CD4-positive, alpha-beta memory T cell (primary cell): Measurements from ENCODE around the gene TUBA3D. TPM values are rescaled to one million over a fixed set of nuclear protein-coding genes. Genes with fewer than 3 reads are reported as not detected.
"Not testable (repeated sequence)": the region's sequence is repeated elsewhere in the genome, so short reads cannot be mapped to it uniquely, and the experiment has no call there.

ENCODE experiments used
- CTCF ChIA-PET: fragments of 350-600 bp; sonication (Branson Sonifier 250); formaldehyde crosslinking; loops from one replicate; lab custom pipeline; 2021; ENCODE audit warnings: inconsistent platforms; ENCODE audit not compliant: partially characterized antibody; lab: Charles Lee
- POLR2A ChIA-PET: fragments of 350-600 bp; sonication (Branson Sonifier 250); formaldehyde crosslinking; loops from one replicate; lab custom pipeline; 2021; ENCODE audit not compliant: partially characterized antibody; lab: Charles Lee
- DNase-seq, 5 donors: peaks; one replicate each; pipeline versions ENCODE4 v3.0.0 to v3.0.0-alpha.2; 2020 to 2022; ENCODE audit warnings: mixed read lengths in 1 of 5
- H3K27ac ChIP-seq: one replicate; pipeline ENCODE4 v1.7.0; 2013; ENCODE audit warnings: low read depth, low read length
- H3K27me3 ChIP-seq: 2 replicates; pipeline ENCODE4 v1.7.0; 2013; ENCODE audit warnings: mild to moderate bottlenecking, low read length, moderate library complexity; ENCODE audit not compliant: insufficient read depth
- H3K36me3 ChIP-seq: 2 replicates; pipeline ENCODE4 v1.7.0; 2013; ENCODE audit warnings: mild to moderate bottlenecking, low read length, moderate library complexity; ENCODE audit not compliant: insufficient read depth
- H3K4me1 ChIP-seq: 2 replicates; pipeline ENCODE4 v1.7.0; 2013; ENCODE audit warnings: mild to moderate bottlenecking, low read length, moderate library complexity; ENCODE audit not compliant: insufficient read depth
- H3K4me3 ChIP-seq, 2 donors: one replicate each; pipeline ENCODE4 v1.7.0; 2013; ENCODE audit warnings: low read length in 2 of 2, mild to moderate bottlenecking in 1 of 2
- H3K9me3 ChIP-seq, 2 donors: one replicate each; pipeline ENCODE4 v1.7.0; 2013; ENCODE audit warnings: low read length in 2 of 2, control low read depth in 1 of 2; ENCODE audit not compliant: control insufficient read depth in 1 of 2
- H3K27ac Mint-ChIP-seq, 7 donors: one replicate each; pipeline ENCODE4 v1.8.0; 2020 to 2021; ENCODE audit warnings: mixed read lengths in 7 of 7, mild to moderate bottlenecking in 6 of 7, inconsistent platforms in 3 of 7, moderate library complexity in 3 of 7
- H3K27me3 Mint-ChIP-seq, 2 donors: one replicate each; pipeline ENCODE4 v1.8.0; 2020 to 2021; ENCODE audit warnings: mixed read lengths in 2 of 2
- H3K36me3 Mint-ChIP-seq, 2 donors: one replicate each; pipeline ENCODE4 v1.8.0; 2020 to 2021; ENCODE audit warnings: mixed read lengths in 2 of 2, inconsistent platforms in 1 of 2, mild to moderate bottlenecking in 1 of 2
- H3K4me1 Mint-ChIP-seq, 4 donors: one replicate each; pipeline ENCODE4 v1.8.0; 2020 to 2021; ENCODE audit warnings: mixed read lengths in 4 of 4, mild to moderate bottlenecking in 1 of 4
- H3K4me3 Mint-ChIP-seq, 8 donors: one replicate each; pipeline ENCODE4 v1.8.0; 2020 to 2021; ENCODE audit warnings: mixed read lengths in 8 of 8, mild to moderate bottlenecking in 7 of 8, moderate library complexity in 6 of 8, inconsistent platforms in 3 of 8
- H3K9me3 Mint-ChIP-seq, 8 donors: one replicate each; pipeline ENCODE4 v1.8.0; 2020 to 2021; ENCODE audit warnings: mixed read lengths in 8 of 8, mild to moderate bottlenecking in 5 of 8, inconsistent platforms in 3 of 8, moderate library complexity in 1 of 8
- intact Hi-C: fragments of 100-400 bp; cut with micrococcal nuclease; formaldehyde crosslinking; loops from one replicate; pipeline ENCODE4 v1.15.1; 2023
- polyA plus RNA-seq, 2 donors: library from polyadenylated mRNA; unstranded; fragments of 300-500 nt; fragmentation: Illumina TruSeq; gene quantifications; one replicate each; pipeline ENCODE4 v1.2.3, GENCODE V29; 2021
- total RNA-seq, 2 experiments: library from RNA; stranded (reverse); gene quantifications; one replicate each; pipeline ENCODE4 v1.2.3, GENCODE V29; 2021

Gene TUBA3D
- total and polyA plus RNA-seq, 4 experiments from 2014 or later, result not detected

GRCh38 chr2:131447981-131448380 is 27.9 kb upstream of the TUBA3D start:
- H3K4me3 Mint-ChIP-seq, H3K9me3 Mint-ChIP-seq, H3K4me3 ChIP-seq, H3K36me3 Mint-ChIP-seq, H3K27me3 ChIP-seq, POLR2A ChIA-PET, DNase-seq, H3K27ac ChIP-seq, intact Hi-C loops, CTCF ChIA-PET, H3K4me1 Mint-ChIP-seq, H3K9me3 ChIP-seq, H3K36me3 ChIP-seq, H3K4me1 ChIP-seq: not testable (repeated sequence)
- Mint-ChIP-seq H3K27me3 (peaks cover 5 to 16% of the 10 kb centered on the region in 2 donors), H3K27ac (peak overlapping the region in 1 of 7 donors; percentile 46)

GRCh38 chr2:131451265-131451949 is 24.5 kb upstream of the TUBA3D start:
- H3K36me3 Mint-ChIP-seq, H3K27me3 ChIP-seq, H3K4me1 ChIP-seq, intact Hi-C loops, H3K9me3 Mint-ChIP-seq, H3K36me3 ChIP-seq, H3K4me1 Mint-ChIP-seq, POLR2A ChIA-PET, CTCF ChIA-PET, DNase-seq, H3K27ac Mint-ChIP-seq, H3K9me3 ChIP-seq, H3K4me3 Mint-ChIP-seq, H3K4me3 ChIP-seq, H3K27ac ChIP-seq: not testable (repeated sequence)
- peaks cover 9 to 20% of the 10 kb centered on the region in 2 donors for H3K27me3 Mint-ChIP-seq

GRCh38 chr2:131454914-131455313 is 21.0 kb upstream of the TUBA3D start:
- intact Hi-C loops, H3K9me3 ChIP-seq, H3K4me3 Mint-ChIP-seq, H3K9me3 Mint-ChIP-seq, H3K36me3 Mint-ChIP-seq, H3K36me3 ChIP-seq, CTCF ChIA-PET, H3K4me3 ChIP-seq, DNase-seq, H3K4me1 ChIP-seq, H3K27ac ChIP-seq, H3K27me3 ChIP-seq, POLR2A ChIA-PET, H3K4me1 Mint-ChIP-seq, H3K27ac Mint-ChIP-seq: not testable (repeated sequence)
- H3K27me3 Mint-ChIP-seq, result peaks cover 14 to 30% of the 10 kb centered on the region in 2 donors

- H3K27ac Mint-ChIP-seq, H3K9me3 Mint-ChIP-seq, H3K27me3 Mint-ChIP-seq, H3K4me1 Mint-ChIP-seq, DNase-seq, H3K36me3 Mint-ChIP-seq, intact Hi-C loops, H3K4me1 ChIP-seq, H3K9me3 ChIP-seq, H3K36me3 ChIP-seq, H3K4me3 ChIP-seq, H3K27me3 ChIP-seq, POLR2A ChIA-PET, CTCF ChIA-PET, H3K27ac ChIP-seq, H3K4me3 Mint-ChIP-seq: not testable (repeated sequence)
Measured at GRCh38 chr2:131467722-131468121, 8.2 kb upstream of the TUBA3D start.

- H3K27ac ChIP-seq, DNase-seq, H3K27me3 ChIP-seq, H3K36me3 Mint-ChIP-seq, H3K9me3 ChIP-seq, H3K36me3 ChIP-seq, H3K4me1 ChIP-seq, POLR2A ChIA-PET, H3K4me3 ChIP-seq, H3K27ac Mint-ChIP-seq, H3K4me1 Mint-ChIP-seq, H3K4me3 Mint-ChIP-seq, CTCF ChIA-PET, H3K27me3 Mint-ChIP-seq, H3K9me3 Mint-ChIP-seq, intact Hi-C loops: not testable (repeated sequence)
Measured at GRCh38 chr2:131470944-131471343, 5.0 kb upstream of the TUBA3D start.

GRCh38 chr2:131471624-131472023 is 4.3 kb upstream of the TUBA3D start:
- H3K9me3 Mint-ChIP-seq, H3K4me1 ChIP-seq, H3K4me3 Mint-ChIP-seq, H3K27me3 ChIP-seq, intact Hi-C loops, H3K27me3 Mint-ChIP-seq, DNase-seq, H3K27ac ChIP-seq, H3K4me3 ChIP-seq, H3K36me3 ChIP-seq, H3K4me1 Mint-ChIP-seq, H3K9me3 ChIP-seq, H3K36me3 Mint-ChIP-seq, POLR2A ChIA-PET, CTCF ChIA-PET: not testable (repeated sequence)
- peak overlapping the region in 1 of 7 donors; percentile 4 for H3K27ac Mint-ChIP-seq

- H3K4me1 Mint-ChIP-seq, H3K4me3 ChIP-seq, H3K27ac ChIP-seq, H3K27me3 Mint-ChIP-seq, DNase-seq, H3K4me1 ChIP-seq, H3K36me3 Mint-ChIP-seq, H3K36me3 ChIP-seq, H3K27me3 ChIP-seq, H3K4me3 Mint-ChIP-seq, H3K9me3 ChIP-seq, intact Hi-C loops, H3K9me3 Mint-ChIP-seq, POLR2A ChIA-PET: not testable (repeated sequence)
- CTCF ChIA-PET, result interaction anchor here (0.6 kb wide), 1 partner anchor 8 kb away, joined by 3 read pairs; no protein-coding TSS in a partner anchor
- H3K27ac Mint-ChIP-seq, result peak overlapping the region in 1 of 7 donors; percentile 9
Measured at GRCh38 chr2:131473266-131473665, 2.7 kb upstream of the TUBA3D start.

GRCh38 chr2:131476363-131476762 is 444 bp downstream of the TUBA3D start:
- H3K27ac Mint-ChIP-seq, H3K27me3 Mint-ChIP-seq, H3K36me3 Mint-ChIP-seq, H3K27me3 ChIP-seq, CTCF ChIA-PET, H3K9me3 Mint-ChIP-seq, H3K4me1 Mint-ChIP-seq, H3K9me3 ChIP-seq, H3K4me3 ChIP-seq, H3K36me3 ChIP-seq, intact Hi-C loops, H3K4me3 Mint-ChIP-seq, DNase-seq, H3K27ac ChIP-seq, POLR2A ChIA-PET, H3K4me1 ChIP-seq: not testable (repeated sequence)
